Measurements from ENCODE around the gene OR2C3. TPM values are rescaled to one million over a fixed set of nuclear protein-coding genes. Genes with fewer than 3 reads are reported as not detected.

OR2C3 gene
- total and polyA plus RNA-seq, 8 donors = not detected

GRCh38 chr1:247542811-247543210 is 6.6 kb upstream of the OR2C3 start:
- no peaks in the 10 kb centered on the region for H3K36me3 ChIP-seq
- WGBS, 5 donors = 58 to 74% (median 68%) methylated on average over 3 of the region's 3 CpGs
- intact Hi-C loops (cut with DNase I; ENCODE audit: low total_unique reads) = no loop called here
- H3K27ac ChIP-seq = no peak overlapping the region
- no peak for DNase-seq
- no peak overlapping the region for H3K4me3 ChIP-seq
- H3K27me3 ChIP-seq = no peaks in the 10 kb centered on the region
- TF ChIP-seq EP300 (IDR thresholded peaks at IDR 0.05) = no peak
- TF ChIP-seq, protein P1, sequence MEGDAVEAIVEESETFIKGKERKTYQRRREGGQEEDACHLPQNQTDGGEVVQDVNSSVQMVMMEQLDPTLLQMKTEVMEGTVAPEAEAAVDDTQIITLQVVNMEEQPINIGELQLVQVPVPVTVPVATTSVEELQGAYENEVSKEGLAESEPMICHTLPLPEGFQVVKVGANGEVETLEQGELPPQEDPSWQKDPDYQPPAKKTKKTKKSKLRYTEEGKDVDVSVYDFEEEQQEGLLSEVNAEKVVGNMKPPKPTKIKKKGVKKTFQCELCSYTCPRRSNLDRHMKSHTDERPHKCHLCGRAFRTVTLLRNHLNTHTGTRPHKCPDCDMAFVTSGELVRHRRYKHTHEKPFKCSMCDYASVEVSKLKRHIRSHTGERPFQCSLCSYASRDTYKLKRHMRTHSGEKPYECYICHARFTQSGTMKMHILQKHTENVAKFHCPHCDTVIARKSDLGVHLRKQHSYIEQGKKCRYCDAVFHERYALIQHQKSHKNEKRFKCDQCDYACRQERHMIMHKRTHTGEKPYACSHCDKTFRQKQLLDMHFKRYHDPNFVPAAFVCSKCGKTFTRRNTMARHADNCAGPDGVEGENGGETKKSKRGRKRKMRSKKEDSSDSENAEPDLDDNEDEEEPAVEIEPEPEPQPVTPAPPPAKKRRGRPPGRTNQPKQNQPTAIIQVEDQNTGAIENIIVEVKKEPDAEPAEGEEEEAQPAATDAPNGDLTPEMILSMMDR (IDR thresholded peaks at IDR 0.05) = no peak
- TF ChIP-seq POLR2A (IDR thresholded peaks at IDR 0.05) = no peak
- TF ChIP-seq POLR2AphosphoS5 (IDR thresholded peaks at IDR 0.05) = no peak
- peaks cover 0 to 3% (median 0%) of the 10 kb centered on the region in 4 donors for H3K9me3 ChIP-seq
- no peaks in the 10 kb centered on the region for H3K4me1 ChIP-seq

DNA sequence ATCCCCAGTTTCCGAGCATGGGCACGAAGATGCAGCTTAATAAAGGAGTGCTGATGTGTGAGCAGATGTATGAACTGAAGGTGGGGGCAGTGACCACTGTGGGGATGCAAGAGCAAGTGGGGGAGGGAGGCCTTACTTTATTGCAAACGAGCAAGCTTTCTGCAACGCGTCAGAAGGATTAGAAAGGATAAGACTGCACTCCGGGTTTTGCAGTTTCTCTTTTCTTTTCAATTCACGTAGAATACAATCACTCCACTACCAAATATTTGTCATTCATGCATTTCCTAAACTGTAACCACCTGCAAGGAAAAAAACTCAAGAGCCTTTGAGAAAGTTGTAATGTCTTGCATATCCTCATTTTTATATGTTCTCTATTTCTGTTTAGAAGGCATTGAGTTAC is 4.3 kb upstream of the OR2C3 start:
- Histone ChIP-seq H3K4me1 (no peaks in the 10 kb centered on the region), H3K9me3 (peaks cover 0 to 3% (median 0%) of the 10 kb centered on the region in 4 donors), H3K4me3 (no peak overlapping the region), H3K27me3 (no peaks in the 10 kb centered on the region), H3K36me3 (no peaks in the 10 kb centered on the region), H3K27ac (no peak overlapping the region)
- intact Hi-C loops (cut with DNase I; ENCODE audit: low total_unique reads) = no loop called here
- DNase-seq = no peak
- TF ChIP-seq EP300 (IDR thresholded peaks at IDR 0.05) = no peak
- no peak for TF ChIP-seq POLR2AphosphoS5 (IDR thresholded peaks at IDR 0.05)
- no peak for TF ChIP-seq POLR2A (IDR thresholded peaks at IDR 0.05)
- TF ChIP-seq, protein P1 (IDR thresholded peaks at IDR 0.05) = no peak
- WGBS, 5 donors = 27 to 46% (median 40%) methylated on average over 7 of the region's 7 CpGs

DNA sequence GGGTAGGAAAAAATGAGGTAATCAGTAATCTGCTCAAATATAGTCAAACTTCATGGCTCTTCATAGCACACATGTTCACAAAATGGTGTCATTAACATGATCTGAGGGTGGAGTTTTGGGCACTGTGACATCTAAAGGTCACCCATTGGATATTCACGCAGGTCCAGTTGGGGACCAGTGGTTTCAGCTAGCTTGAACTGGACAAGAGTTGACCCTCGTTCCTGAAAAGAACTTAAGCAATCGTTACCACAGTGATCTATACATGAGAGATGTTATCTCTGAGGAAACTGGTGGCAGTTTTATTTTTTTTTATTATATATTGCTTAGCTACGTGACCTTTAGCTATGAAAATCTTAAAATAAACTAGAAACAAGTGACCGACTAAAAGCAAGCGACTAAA is 3.0 kb upstream of the OR2C3 start:
- H3K4me1 ChIP-seq = no peaks in the 10 kb centered on the region
- DNase-seq = no peak
- TF ChIP-seq POLR2AphosphoS5 (IDR thresholded peaks at IDR 0.05) (no peak), POLR2A (IDR thresholded peaks at IDR 0.05) (no peak)
- WGBS, 5 donors = 73 to 85% (median 78%) methylated on average over 6 of the region's 6 CpGs
- no peak overlapping the region for H3K27ac ChIP-seq
- H3K36me3 ChIP-seq = no peaks in the 10 kb centered on the region
- no peaks in the 10 kb centered on the region for H3K27me3 ChIP-seq
- no peak overlapping the region for H3K4me3 ChIP-seq
- peaks cover 0 to 3% (median 0%) of the 10 kb centered on the region in 4 donors for H3K9me3 ChIP-seq
- intact Hi-C loops (cut with DNase I; ENCODE audit: low total_unique reads) = no loop called here

GRCh38 chr1:247538561-247538960 is 2.3 kb upstream of the OR2C3 start:
- H3K4me1 ChIP-seq = no peaks in the 10 kb centered on the region
- no peak for DNase-seq
- no peaks in the 10 kb centered on the region for H3K36me3 ChIP-seq
- WGBS, 5 donors = 74 to 87% (median 82%) methylated on average over 5 of the region's 5 CpGs
- TF ChIP-seq POLR2AphosphoS5 (IDR thresholded peaks at IDR 0.05) (no peak), EP300 (IDR thresholded peaks at IDR 0.05) (no peak), POLR2A (IDR thresholded peaks at IDR 0.05) (no peak)
- TF ChIP-seq, protein P1 (IDR thresholded peaks at IDR 0.05) = no peak
- no peak overlapping the region for H3K27ac ChIP-seq
- peaks cover 0 to 3% (median 0%) of the 10 kb centered on the region in 4 donors for H3K9me3 ChIP-seq
- H3K4me3 ChIP-seq = no peak overlapping the region
- intact Hi-C loops (cut with DNase I; ENCODE audit: low total_unique reads) = no loop called here
- H3K27me3 ChIP-seq = no peaks in the 10 kb centered on the region

DNA sequence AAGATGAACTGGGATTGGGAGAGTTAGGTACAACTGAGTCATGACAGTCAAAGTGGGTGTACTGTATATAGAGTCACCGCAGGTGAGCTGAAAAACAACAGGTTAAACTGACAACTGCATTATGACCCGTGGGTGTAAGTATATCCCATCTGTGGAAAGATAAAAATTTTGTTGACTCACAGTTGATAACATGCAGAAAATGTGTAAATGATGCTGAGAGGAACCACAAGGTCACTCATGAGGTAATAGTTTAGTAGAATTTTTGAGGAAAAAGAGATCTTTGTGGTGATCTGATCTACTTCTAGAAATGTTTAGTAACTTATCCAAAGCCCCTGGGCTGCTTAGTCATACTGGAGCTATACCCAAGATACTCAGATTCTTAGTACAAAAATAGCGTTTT is 838 bp downstream of the OR2C3 start:
- peaks cover 0 to 9% (median 5%) of the 10 kb centered on the region in 3 donors for H3K27me3 ChIP-seq
- no peak for DNase-seq
- no peak overlapping the region for H3K4me3 ChIP-seq
- intact Hi-C loops (cut with DNase I; ENCODE audit: low total_unique reads) = no loop called here
- no peak for TF ChIP-seq POLR2AphosphoS5 (IDR thresholded peaks at IDR 0.05)
- TF ChIP-seq EP300 (IDR thresholded peaks at IDR 0.05) = no peak
- no peak for TF ChIP-seq POLR2A (IDR thresholded peaks at IDR 0.05)
- TF ChIP-seq, protein P1 (IDR thresholded peaks at IDR 0.05) = no peak
- H3K4me1 ChIP-seq = no peaks in the 10 kb centered on the region
- H3K9me3 ChIP-seq = peaks cover 0 to 9% (median 5%) of the 10 kb centered on the region in 4 donors
- H3K27ac ChIP-seq = no peak overlapping the region
- WGBS, 5 donors = 58 to 74% (median 64%) methylated on average over 3 of the region's 3 CpGs
- H3K36me3 ChIP-seq = no peaks in the 10 kb centered on the region

All from stomach (tissue), 9 donors.